ENCODE results near the gene CREG2.

The CREG2 gene

GRCh38 chr2:101305035-101305434 is 82.3 kb downstream of the CREG2 start:
- DNase-seq, result no peak

GRCh38 chr2:101303688-101304087 is 83.6 kb downstream of the CREG2 start:
- no peak for DNase-seq

GRCh38 chr2:101302016-101302415 is 85.3 kb downstream of the CREG2 start:
- no peak for DNase-seq

GRCh38 chr2:101300836-101301235 is 86.5 kb downstream of the CREG2 start:
- DNase-seq, result no peak

- DNase-seq, result no peak
Observed at GRCh38 chr2:101300164-101300563, 87.1 kb downstream of the CREG2 start.

- no peak for DNase-seq
Observed at GRCh38 chr2:101299604-101300003, 87.7 kb downstream of the CREG2 start.

- DNase-seq, result no peak
Observed at GRCh38 chr2:101297383-101297782, 89.9 kb downstream of the CREG2 start.

GRCh38 chr2:101296371-101296770 is 90.9 kb downstream of the CREG2 start:
- DNase-seq, result no peak

- no peak for DNase-seq
Observed at GRCh38 chr2:101295895-101296294, 91.4 kb downstream of the CREG2 start.
